ENCODE measurements around the gene TRIM17. TPM values are rescaled to one million over a fixed set of nuclear protein-coding genes. Genes with fewer than 3 reads are reported as not detected.

Gene TRIM17
- total and polyA plus RNA-seq, 9 of the 15 experiments (the other 6 are each of a cell fraction or from before 2014, with no cell fraction given): not detected

GRCh38 chr1:228459091-228459993 lies 42.7 kb upstream of the TRIM17 start (continued):
- peak; percentile 28; the same call in 1 of the 2 replicates for TF ChIP-seq ZBTB40 (IDR thresholded peaks at IDR 0.05)
- TF ChIP-seq ZBTB40 (CRISPR knock-in tag; IDR thresholded peaks at IDR 0.05): no peak
- TF ChIP-seq MTA1 (IDR thresholded peaks at IDR 0.05; ENCODE audit: borderline replicate concordance): 0 out of 2 replicates have a peak, but pooled peaks have one; percentile 31
- TF ChIP-seq ZFPM2 (CRISPR knock-in tag; IDR thresholded peaks at IDR 0.05): no peak
- TF ChIP-seq RBM17 (IDR thresholded peaks at IDR 0.05; ENCODE audit: borderline replicate concordance, low read depth, low read length): no peak
- TF ChIP-seq ZNF583 (CRISPR knock-in tag; IDR thresholded peaks at IDR 0.05): no peak
- no peak for TF ChIP-seq ASH1L (IDR thresholded peaks at IDR 0.05; ENCODE audit: borderline replicate concordance, low read depth, partially characterized antibody)
- TF ChIP-seq MTF1 (CRISPR knock-in tag; IDR thresholded peaks at IDR 0.05; ENCODE audit: borderline replicate concordance): no peak
- TF ChIP-seq SRF (CRISPR knock-in tag; IDR thresholded peaks at IDR 0.05): no peak
- TF ChIP-seq ZNF408 (CRISPR knock-in tag; IDR thresholded peaks at IDR 0.05; ENCODE audit: low read depth): no peak
- no peak for TF ChIP-seq EWSR1 (IDR thresholded peaks at IDR 0.05; ENCODE audit: borderline replicate concordance, low read depth, partially characterized antibody)
- TF ChIP-seq, protein P1, sequence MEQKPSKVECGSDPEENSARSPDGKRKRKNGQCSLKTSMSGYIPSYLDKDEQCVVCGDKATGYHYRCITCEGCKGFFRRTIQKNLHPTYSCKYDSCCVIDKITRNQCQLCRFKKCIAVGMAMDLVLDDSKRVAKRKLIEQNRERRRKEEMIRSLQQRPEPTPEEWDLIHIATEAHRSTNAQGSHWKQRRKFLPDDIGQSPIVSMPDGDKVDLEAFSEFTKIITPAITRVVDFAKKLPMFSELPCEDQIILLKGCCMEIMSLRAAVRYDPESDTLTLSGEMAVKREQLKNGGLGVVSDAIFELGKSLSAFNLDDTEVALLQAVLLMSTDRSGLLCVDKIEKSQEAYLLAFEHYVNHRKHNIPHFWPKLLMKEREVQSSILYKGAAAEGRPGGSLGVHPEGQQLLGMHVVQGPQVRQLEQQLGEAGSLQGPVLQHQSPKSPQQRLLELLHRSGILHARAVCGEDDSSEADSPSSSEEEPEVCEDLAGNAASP (IDR thresholded peaks at IDR 0.05): no peak
- no peak for TF ChIP-seq CHD4 (IDR thresholded peaks at IDR 0.05; ENCODE audit: insufficient read depth, insufficient replicate concordance, low read depth, low read length, poor library complexity, severe bottlenecking)
- no peak for TF ChIP-seq ZNF785 (CRISPR knock-in tag; IDR thresholded peaks at IDR 0.05)
- TF ChIP-seq DMBX1 (CRISPR knock-in tag; IDR thresholded peaks at IDR 0.05; ENCODE audit: borderline replicate concordance): no peak
- TF ChIP-seq FOXK1 (CRISPR knock-in tag; IDR thresholded peaks at IDR 0.05; ENCODE audit: borderline replicate concordance): peak; percentile 84; the same call in 1 of the 2 replicates

Data from K562 (cell line).